Putamen (tissue), 1 donor: Measurements from ENCODE around the gene ZNF212.

ENCODE experiments used
- DNase-seq: peaks from one replicate; pipeline ENCODE4 v3.0.0-alpha.2; 2016; ENCODE audit warnings: low spot score

ZNF212 gene

GRCh38 chr7:149285603-149286002 lies 46.2 kb downstream of the ZNF212 start:
- no peak for DNase-seq

DNA sequence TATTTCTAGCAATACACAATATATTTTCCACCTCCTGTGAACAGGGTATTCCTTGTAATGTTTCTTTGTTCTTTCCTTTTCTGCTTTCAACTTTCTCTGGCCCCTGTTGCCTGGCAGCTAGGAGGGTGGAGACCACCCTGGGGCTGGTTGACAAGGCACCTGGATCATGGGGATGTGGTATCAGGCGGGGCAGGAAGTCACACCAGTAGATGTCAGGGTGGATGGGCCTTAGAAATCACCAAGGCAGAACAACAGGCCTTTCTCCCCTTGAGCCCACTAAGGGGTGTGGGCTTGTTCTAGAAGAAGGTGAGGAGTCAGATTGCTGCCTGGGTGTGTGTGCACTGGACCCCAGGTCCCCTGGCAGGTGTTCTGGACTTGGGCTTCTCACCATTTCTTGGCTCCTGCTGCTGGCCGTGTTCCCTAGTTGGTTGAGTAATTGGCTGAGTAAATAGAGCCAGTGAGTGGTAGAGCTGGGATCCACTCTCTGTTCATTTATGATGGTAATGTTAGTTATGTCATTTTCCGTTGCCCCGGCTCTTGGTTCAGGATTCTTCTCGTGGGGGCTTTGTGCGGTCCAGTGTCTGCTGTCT lies 47.5 kb downstream of the ZNF212 start:
- DNase-seq, result no peak

DNA sequence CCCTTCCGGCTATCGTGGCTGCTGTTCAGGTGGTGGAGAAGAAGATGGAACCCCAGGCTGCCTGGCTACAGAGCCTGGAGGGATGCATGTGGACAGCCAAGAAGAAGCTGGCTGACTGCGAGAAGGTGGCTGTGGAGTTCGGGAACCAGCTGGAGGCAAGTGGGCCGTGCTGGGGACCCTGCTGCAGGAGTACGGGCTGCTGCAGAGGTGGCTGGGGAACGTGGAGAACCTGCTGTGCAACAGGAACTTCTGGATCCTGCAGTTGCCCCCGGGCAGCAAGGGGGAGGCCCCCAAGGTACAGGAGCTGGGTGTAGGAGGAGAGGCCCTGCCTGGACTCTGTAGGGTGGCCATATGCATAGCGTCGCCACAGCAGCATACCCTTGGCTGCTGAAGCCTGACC lies 48.2 kb downstream of the ZNF212 start:
- no peak for DNase-seq

DNA sequence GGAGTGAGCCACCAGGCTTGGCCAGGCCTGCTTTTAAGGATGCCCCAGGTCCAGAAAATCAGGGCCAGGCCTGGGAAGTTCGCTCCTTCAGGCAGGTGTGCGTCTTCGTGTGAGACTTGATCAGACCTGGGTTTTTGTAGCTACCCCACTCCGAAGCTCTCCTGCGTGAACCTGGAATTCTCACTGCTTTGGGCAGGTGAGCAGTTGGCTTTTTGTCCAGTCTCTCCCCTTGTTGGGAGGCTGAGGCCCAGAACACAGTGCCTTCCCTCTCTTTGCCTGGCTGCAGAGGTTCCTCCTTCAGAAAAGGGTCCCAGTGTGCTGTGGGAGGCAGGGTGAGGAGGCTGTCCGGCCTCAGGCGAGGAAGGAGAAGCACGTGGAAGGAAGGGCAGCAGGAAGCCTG lies 49.8 kb downstream of the ZNF212 start:
- no peak for DNase-seq

- no peak for DNase-seq
These were observed 50.4 kb downstream of the ZNF212 start for GRCh38 chr7:149289856-149290255.

GRCh38 chr7:149291036-149291780 lies 51.8 kb downstream of the ZNF212 start:
- DNase-seq, result no peak

DNA sequence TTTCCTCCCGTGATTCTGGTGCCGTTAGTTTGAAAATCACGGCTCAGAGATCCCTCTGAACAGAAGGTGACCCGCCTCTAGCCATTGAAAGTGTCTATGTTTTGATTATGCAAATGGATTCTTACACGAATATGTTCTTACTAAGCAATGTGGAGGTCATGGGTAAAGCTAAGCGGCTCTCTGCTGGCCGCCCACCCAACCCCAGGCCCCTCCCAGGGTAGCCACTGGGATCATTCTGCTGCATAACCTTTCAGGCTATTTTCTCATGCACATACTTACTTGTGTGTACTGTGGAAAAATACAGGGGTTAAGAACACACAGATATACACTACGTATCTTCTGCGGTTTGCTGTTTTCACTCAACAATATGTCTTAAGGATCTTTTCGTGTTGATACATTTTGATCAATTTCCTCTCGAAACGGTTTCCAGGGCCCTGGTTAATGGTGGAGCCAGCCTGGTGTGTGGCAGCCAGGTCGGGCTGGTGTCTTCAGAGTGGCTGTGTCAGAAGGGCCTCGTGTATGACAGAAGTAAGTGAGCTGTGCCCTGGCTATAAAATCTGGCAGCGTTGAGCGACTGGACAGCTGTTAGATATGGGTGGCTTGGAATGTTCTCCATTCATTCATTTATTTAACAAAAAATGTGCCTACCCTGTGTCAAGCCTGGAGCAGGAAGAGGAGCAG lies 52.5 kb downstream of the ZNF212 start:
- DNase-seq, result no peak

DNA sequence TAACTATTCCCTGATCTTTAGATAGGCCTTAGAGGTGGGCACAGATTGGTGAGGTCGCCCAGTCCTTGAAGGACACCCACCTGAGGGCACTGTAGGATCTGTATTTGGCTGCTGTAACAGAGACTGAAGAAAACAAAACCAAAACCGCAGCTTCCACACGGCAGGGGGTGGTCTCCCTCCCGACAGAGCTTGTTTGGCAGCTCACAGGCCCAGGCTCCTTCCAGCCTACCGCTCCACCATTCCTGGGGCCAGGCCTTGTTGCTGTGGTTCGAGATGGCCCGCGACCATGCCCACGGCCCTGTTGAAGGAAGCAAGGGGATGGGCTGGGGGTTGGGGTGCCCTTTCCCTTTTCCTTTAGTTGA lies 53.0 kb downstream of the ZNF212 start:
- no peak for DNase-seq

DNA sequence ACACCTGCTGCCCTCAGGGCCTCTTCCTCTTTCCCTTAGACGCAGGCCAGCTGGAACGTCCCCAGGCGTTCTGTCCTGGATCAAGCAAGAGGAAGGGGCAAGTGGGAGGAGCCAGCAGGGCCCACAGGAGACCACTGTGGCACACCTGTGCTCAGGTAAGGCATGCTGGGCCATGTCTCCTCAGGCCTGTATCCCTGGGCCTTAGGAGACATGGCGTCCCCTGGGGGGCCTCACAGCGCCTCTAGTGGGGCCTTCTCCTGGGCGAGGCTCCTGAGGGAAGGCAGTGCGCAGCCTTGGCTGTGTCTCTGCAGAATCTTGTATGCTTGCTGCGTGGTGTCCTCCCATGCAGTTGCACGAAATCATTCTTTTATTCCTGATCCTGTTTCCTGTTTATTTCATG lies 53.9 kb downstream of the ZNF212 start:
- DNase-seq, result no peak

- DNase-seq, result no peak
These were observed 54.6 kb downstream of the ZNF212 start for GRCh38 chr7:149293946-149294633.

- no peak for DNase-seq
These were observed 55.4 kb downstream of the ZNF212 start for GRCh38 chr7:149294634-149295480.

GRCh38 chr7:149295481-149295850 lies 56.0 kb downstream of the ZNF212 start:
- no peak for DNase-seq

- DNase-seq, result no peak
These were observed 56.9 kb downstream of the ZNF212 start for GRCh38 chr7:149296368-149296767.

GRCh38 chr7:149297034-149297755 lies 57.7 kb downstream of the ZNF212 start:
- no peak for DNase-seq

GRCh38 chr7:149300620-149301285 lies 61.3 kb downstream of the ZNF212 start:
- DNase-seq, result no peak

DNA sequence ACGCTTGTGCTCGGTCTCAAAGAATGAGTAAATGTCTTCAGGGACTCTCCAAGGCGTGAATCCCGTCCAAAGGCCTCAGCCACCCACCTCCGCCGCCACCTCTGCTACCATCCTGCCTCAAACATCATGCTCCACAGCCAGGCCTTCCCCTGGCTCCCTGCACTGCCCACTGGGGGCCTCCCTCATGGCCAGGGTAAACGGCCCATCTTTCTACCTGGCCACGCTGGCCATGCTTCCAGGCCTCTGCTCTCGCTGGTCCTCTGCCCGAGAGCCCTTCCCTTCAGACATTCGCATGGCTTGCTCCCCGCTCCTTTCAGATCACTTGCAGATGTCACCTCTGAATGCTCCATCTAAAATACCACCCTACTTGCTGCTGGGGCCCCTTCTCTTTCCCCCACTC lies 62.8 kb downstream of the ZNF212 start:
- DNase-seq, result no peak

- no peak for DNase-seq
These were observed 63.4 kb downstream of the ZNF212 start for GRCh38 chr7:149302865-149303264.

GRCh38 chr7:149304006-149304405 lies 64.6 kb downstream of the ZNF212 start:
- DNase-seq, result no peak
